Endodermal cell (in vitro differentiated cells): ENCODE results near the gene TOM1L2. TPM values are rescaled to one million over a fixed set of nuclear protein-coding genes. Genes with fewer than 3 reads are reported as not detected.

ENCODE experiments used
- DNase-seq: peaks from one replicate; pipeline ENCODE4 v3.0.0-alpha.2; 2017
- H3K27ac ChIP-seq: 2 replicates; pipeline ENCODE4 v1.5.1; 2013; ENCODE audit warnings: mild to moderate bottlenecking, low read depth, low read length, moderate library complexity
- H3K27me3 ChIP-seq: 2 replicates; pipeline ENCODE4 v1.6.1; 2013; ENCODE audit warnings: mild to moderate bottlenecking, low read length, moderate library complexity; ENCODE audit not compliant: insufficient read depth, control insufficient read depth, poor library complexity, severe bottlenecking
- H3K36me3 ChIP-seq: 2 replicates; pipeline ENCODE4 v1.7.0; 2013; ENCODE audit warnings: mild to moderate bottlenecking, low read length, moderate library complexity; ENCODE audit not compliant: control insufficient read depth, insufficient read depth
- H3K4me1 ChIP-seq: one replicate; pipeline ENCODE4 v1.7.0; 2013; ENCODE audit warnings: low read length; ENCODE audit not compliant: control insufficient read depth, insufficient read depth
- H3K4me3 ChIP-seq: 2 replicates; pipeline ENCODE4 v1.5.1; 2013; ENCODE audit warnings: mild to moderate bottlenecking, low read length, moderate library complexity
- H3K9ac ChIP-seq: 2 replicates; pipeline ENCODE4 v1.6.1; 2013; ENCODE audit warnings: mild to moderate bottlenecking, low read length, moderate library complexity; ENCODE audit not compliant: poor library complexity, severe bottlenecking; ENCODE audit errors: extremely low read depth
- H3K9me3 ChIP-seq: 2 replicates; pipeline ENCODE4 v1.6.1; 2013; ENCODE audit warnings: mild to moderate bottlenecking, low read length, moderate library complexity; ENCODE audit not compliant: control insufficient read depth
- H3K27ac Mint-ChIP-seq: 2 replicates; pipeline ENCODE4 v1.8.0; 2020; ENCODE audit warnings: mixed read lengths
- H3K27me3 Mint-ChIP-seq: 2 replicates; pipeline ENCODE4 v1.8.0; 2021; ENCODE audit warnings: mild to moderate bottlenecking, mixed read lengths; ENCODE audit not compliant: insufficient read depth
- H3K36me3 Mint-ChIP-seq: 2 replicates; pipeline ENCODE4 v1.8.0; 2020; ENCODE audit warnings: low read depth, mixed read lengths
- H3K4me1 Mint-ChIP-seq: 2 replicates; pipeline ENCODE4 v1.8.0; 2020; ENCODE audit warnings: mixed read lengths
- H3K4me3 Mint-ChIP-seq: 2 replicates; pipeline ENCODE4 v1.8.0; 2020; ENCODE audit warnings: mild to moderate bottlenecking, moderate library complexity, mixed read lengths
- H3K9me3 Mint-ChIP-seq: 2 replicates; pipeline ENCODE4 v1.8.0; 2020; ENCODE audit warnings: mild to moderate bottlenecking, mixed read lengths
- CTCF ChIP-seq: fragments of 200-600 bp; sonication (generic); conservative IDR thresholded peaks from 2 replicates; pipeline ENCODE4 v1.5.0; 2021; ENCODE audit warnings: antibody characterized with exemption, mild to moderate bottlenecking
- WGBS, 2 experiments: methylation state at CpG; one replicate each; pipeline versions ENCODE4 v1.1.5 to v1.1.7; 2013; ENCODE audit warnings: missing lambda C conversion rate in 2 of 2, mixed read lengths in 1 of 2; ENCODE audit not compliant: insufficient coverage in 1 of 2, insufficient read length in 1 of 2; 5-methylcytosine and 5-hydroxymethylcytosine counted together
- total RNA-seq, 2 donors: library from RNA; stranded (reverse); fragmentation: NEBNext Ultra II Directional in 1 of 2; extraction: Animal tissue kit (Norgen Biotek cat#: 25700) in 1 of 2; gene quantifications; 2 replicates in 1 of 2; 3 replicates in 1 of 2; pipeline ENCODE4 v1.2.1, GENCODE V29; 2021

Gene TOM1L2
- total RNA-seq, 2 donors from 2014 or later = 10.2 to 11.5 TPM

GRCh38 chr17:17960500-17961030, 11.6 kb downstream of the TOM1L2 start:
- H3K27ac ChIP-seq = no peak overlapping the region
- no peaks in the 10 kb centered on the region for H3K9me3 ChIP-seq
- Mint-ChIP-seq H3K9me3 (no peaks in the 10 kb centered on the region), H3K4me3 (no peak overlapping the region), H3K36me3 (peaks cover 5% of the 10 kb centered on the region), H3K4me1 (peaks cover 40% of the 10 kb centered on the region), H3K27ac (no peak overlapping the region), H3K27me3 (no peaks in the 10 kb centered on the region)
- H3K4me3 ChIP-seq = no peak overlapping the region
- H3K27me3 ChIP-seq = no peaks in the 10 kb centered on the region
- no peaks in the 10 kb centered on the region for H3K36me3 ChIP-seq
- DNase-seq = no peak
- TF ChIP-seq CTCF = no peak
- H3K4me1 ChIP-seq = peaks cover 25% of the 10 kb centered on the region
- WGBS, 2 experiments = 84 to 100% methylated on average over 3 to 5 of the region's 5 CpGs
- no peak overlapping the region for H3K9ac ChIP-seq

GRCh38 chr17:17959520-17960361, 12.5 kb downstream of the TOM1L2 start:
- Histone ChIP-seq H3K9me3 (no peaks in the 10 kb centered on the region), H3K9ac (no peak overlapping the region), H3K36me3 (peaks cover 2% of the 10 kb centered on the region), H3K27me3 (no peaks in the 10 kb centered on the region), H3K4me3 (no peak overlapping the region), H3K27ac (peak overlapping the region; percentile 21), H3K4me1 (peaks cover 21% of the 10 kb centered on the region)
- Mint-ChIP-seq H3K4me3 (no peak overlapping the region), H3K9me3 (no peaks in the 10 kb centered on the region), H3K4me1 (peaks cover 34% of the 10 kb centered on the region), H3K27ac (peak overlapping the region; percentile 44), H3K27me3 (no peaks in the 10 kb centered on the region), H3K36me3 (peaks cover 8% of the 10 kb centered on the region)
- TF ChIP-seq CTCF = no peak
- no peak for DNase-seq
- 85 to 95% methylated on average over 2 to 7 of the region's 7 CpGs for WGBS, 2 experiments

GRCh38 chr17:17958982-17959381, 13.2 kb downstream of the TOM1L2 start:
- TF ChIP-seq CTCF = no peak
- no peak overlapping the region for H3K9ac ChIP-seq
- no peaks in the 10 kb centered on the region for H3K9me3 ChIP-seq
- no peaks in the 10 kb centered on the region for H3K9me3 Mint-ChIP-seq
- H3K27me3 ChIP-seq = no peaks in the 10 kb centered on the region
- H3K27ac Mint-ChIP-seq = peak overlapping the region; percentile 3
- WGBS, 2 experiments = 90 to 93% methylated on average over 3 to 5 of the region's 5 CpGs
- peak overlapping the region; percentile 2 for H3K4me3 ChIP-seq
- H3K4me1 ChIP-seq = peaks cover 19% of the 10 kb centered on the region
- DNase-seq = no peak
- H3K4me1 Mint-ChIP-seq = peaks cover 34% of the 10 kb centered on the region
- peak overlapping the region; percentile 35 for H3K4me3 Mint-ChIP-seq
- H3K36me3 ChIP-seq = peaks cover 3% of the 10 kb centered on the region
- no peak overlapping the region for H3K27ac ChIP-seq
- H3K36me3 Mint-ChIP-seq = peaks cover 8% of the 10 kb centered on the region
- H3K27me3 Mint-ChIP-seq = no peaks in the 10 kb centered on the region
